Esophagus squamous epithelium (tissue), 5 donors: Measurements from ENCODE around the gene RNF19B. TPM values are rescaled to one million over a fixed set of nuclear protein-coding genes. Genes with fewer than 3 reads are reported as not detected.
A peak's percentile ranks its signal among the peaks of the same experiment; 100 is the strongest.

Experiments used
- DNase-seq: peaks from one replicate; lab custom pipeline; 2025; lab: John Stamatoyannopoulos, UW
- H3K27ac ChIP-seq, 4 donors: fragments of 200-600 bp; sonication (generic); one replicate each; pipeline ENCODE4 v1.5.1; 2016 to 2019; ENCODE audit warnings: mild to moderate bottlenecking in 1 of 4
- H3K27me3 ChIP-seq, 4 donors: fragments of 200-600 bp; sonication (generic); 1 replicate in 3 of 4; 2 replicates in 1 of 4; pipeline versions ENCODE4 v1.5.1 to v1.6.0; 2017 to 2021; ENCODE audit warnings: antibody characterized with exemption in 1 of 4
- H3K36me3 ChIP-seq, 3 donors: fragments of 200-600 bp; sonication (generic); one replicate each; pipeline ENCODE4 v1.5.1; 2016 to 2019
- H3K4me1 ChIP-seq, 3 donors: fragments of 200-600 bp; sonication (generic); one replicate each; pipeline ENCODE4 v1.5.1; 2017 to 2019
- H3K4me3 ChIP-seq, 4 donors: fragments of 200-600 bp; sonication (generic); 1 replicate in 3 of 4; 2 replicates in 1 of 4; pipeline ENCODE4 v1.5.1; 2016 to 2019; ENCODE audit warnings: mild to moderate bottlenecking in 2 of 4, moderate library complexity in 1 of 4
- H3K9me3 ChIP-seq, 3 donors: fragments of 200-600 bp; sonication (generic); one replicate each; pipeline ENCODE4 v1.5.1; 2016 to 2019
- POLR2A ChIP-seq, 4 donors: fragments of 450-650 bp; IDR thresholded peaks; one replicate each; pipeline ENCODE4 v1.6.1; 2017; ENCODE audit warnings: antibody characterized with exemption in 4 of 4, mild to moderate bottlenecking in 4 of 4, moderate library complexity in 3 of 4
- WGBS, 2 donors: methylation state at CpG; one replicate each; pipeline ENCODE4 v1.1.5; 2018; 5-methylcytosine and 5-hydroxymethylcytosine counted together
- intact Hi-C: fragments of 100-400 bp; cut with DNase I; formaldehyde crosslinking; loops from one replicate; pipeline ENCODE4 v1.15.0; 2022
- total RNA-seq, 4 donors: library from RNA; depleted of rRNA; stranded (reverse); fragments of >200 nt; gene quantifications; one replicate each; pipeline ENCODE4 v1.1.0, GENCODE V29; 2016
- TF ChIP-seq, protein P1 (sequence below), 6 experiments: fragments of 450-650 bp in 4 of 6; fragments of 200-600 bp in 2 of 6; sonication (generic) in 2 of 6; IDR thresholded peaks; one replicate each; pipeline ENCODE4 v1.5.1; 2016 to 2019; ENCODE audit warnings: antibody characterized with exemption in 6 of 6, mild to moderate bottlenecking in 4 of 6, moderate library complexity in 4 of 6
- donor health status: DM: yes; HTN: yes; CAD: no.

The RNF19B gene
- total RNA-seq, 4 donors from 2014 or later, result 24.2 to 61.6 (median 46.4) TPM

DNA sequence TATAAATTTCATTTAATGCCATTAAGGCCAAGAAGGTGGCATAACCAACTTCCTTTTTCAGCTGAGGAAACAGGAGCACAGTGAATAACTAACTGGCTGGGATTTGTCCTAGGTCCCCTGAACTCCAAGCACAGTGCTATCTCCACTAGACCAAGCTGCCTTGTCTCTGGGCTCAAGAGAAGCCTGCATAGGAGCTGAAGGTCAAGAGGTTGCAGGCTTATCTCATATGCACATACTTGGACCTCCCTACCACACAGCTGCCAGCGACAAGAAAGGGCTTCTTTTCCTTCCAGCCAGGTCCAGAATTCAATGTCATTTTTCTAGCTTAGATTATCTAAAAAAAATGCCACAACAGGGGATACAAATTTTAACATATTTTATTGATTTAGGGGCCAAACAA, 45.0 kb upstream of the RNF19B start:
- WGBS, 2 donors, result 71 to 92% methylated on average over 1 of the region's 1 CpG
- intact Hi-C loops, result loop anchor here (10.0 kb wide), 1 partner anchor 75 kb away; no protein-coding TSS in a partner anchor
- no peaks in the 10 kb centered on the region for H3K27me3 ChIP-seq
- no peaks in the 10 kb centered on the region for H3K9me3 ChIP-seq
- peaks cover 6 to 59% (median 8%) of the 10 kb centered on the region in 3 donors for H3K36me3 ChIP-seq
- H3K4me1 ChIP-seq, result peaks cover 35 to 97% (median 59%) of the 10 kb centered on the region in 3 donors
- TF ChIP-seq POLR2A (IDR thresholded peaks at IDR 0.05), result no peak
- TF ChIP-seq, protein P1, sequence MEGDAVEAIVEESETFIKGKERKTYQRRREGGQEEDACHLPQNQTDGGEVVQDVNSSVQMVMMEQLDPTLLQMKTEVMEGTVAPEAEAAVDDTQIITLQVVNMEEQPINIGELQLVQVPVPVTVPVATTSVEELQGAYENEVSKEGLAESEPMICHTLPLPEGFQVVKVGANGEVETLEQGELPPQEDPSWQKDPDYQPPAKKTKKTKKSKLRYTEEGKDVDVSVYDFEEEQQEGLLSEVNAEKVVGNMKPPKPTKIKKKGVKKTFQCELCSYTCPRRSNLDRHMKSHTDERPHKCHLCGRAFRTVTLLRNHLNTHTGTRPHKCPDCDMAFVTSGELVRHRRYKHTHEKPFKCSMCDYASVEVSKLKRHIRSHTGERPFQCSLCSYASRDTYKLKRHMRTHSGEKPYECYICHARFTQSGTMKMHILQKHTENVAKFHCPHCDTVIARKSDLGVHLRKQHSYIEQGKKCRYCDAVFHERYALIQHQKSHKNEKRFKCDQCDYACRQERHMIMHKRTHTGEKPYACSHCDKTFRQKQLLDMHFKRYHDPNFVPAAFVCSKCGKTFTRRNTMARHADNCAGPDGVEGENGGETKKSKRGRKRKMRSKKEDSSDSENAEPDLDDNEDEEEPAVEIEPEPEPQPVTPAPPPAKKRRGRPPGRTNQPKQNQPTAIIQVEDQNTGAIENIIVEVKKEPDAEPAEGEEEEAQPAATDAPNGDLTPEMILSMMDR (IDR thresholded peaks at IDR 0.05), result no peak
- H3K27ac ChIP-seq, result peak overlapping the region in 3 of 4 donors; percentile 47 to 68 (median 61)
- no peak overlapping the region for H3K4me3 ChIP-seq
- DNase-seq, result no peak

DNA sequence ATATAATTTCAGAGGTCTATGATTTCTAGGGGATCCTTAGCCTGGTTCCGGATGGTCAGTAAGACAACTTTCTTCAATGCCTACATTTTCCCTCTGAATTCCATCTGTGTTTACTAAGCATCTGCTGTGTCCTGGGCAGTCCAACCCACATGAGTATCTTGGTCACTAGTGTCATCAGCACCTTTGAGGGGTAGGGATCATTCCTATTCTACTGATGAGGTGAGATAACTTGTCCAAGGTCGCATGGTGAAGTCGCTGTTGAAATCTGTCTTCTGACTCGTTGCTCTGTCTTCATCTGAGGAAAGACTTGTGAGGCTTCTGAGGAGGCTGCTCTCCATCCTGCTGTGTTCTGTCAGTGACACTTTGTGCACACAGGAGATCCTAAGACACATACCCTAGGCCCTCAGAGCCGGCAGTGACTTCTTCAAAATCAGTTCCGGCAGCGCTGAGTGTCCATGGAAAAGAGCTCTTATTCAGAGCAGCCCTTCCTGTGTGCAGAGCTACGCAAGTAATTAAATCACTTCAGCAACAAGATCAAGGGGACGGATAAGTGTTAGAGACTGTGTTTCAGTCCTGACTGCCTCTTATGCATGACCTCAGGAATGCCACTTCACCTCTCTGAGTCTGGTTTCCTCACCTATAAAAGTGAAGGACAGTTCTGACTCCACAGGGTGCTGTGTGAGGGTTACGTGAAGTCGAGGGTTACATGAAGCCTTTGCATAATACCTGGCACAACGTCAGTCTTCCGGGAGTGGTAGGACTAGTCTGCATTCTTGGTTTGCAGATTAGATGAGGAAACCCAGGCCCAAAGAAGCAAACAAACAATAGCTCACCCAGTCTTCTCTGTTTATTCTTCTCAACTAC, 43.7 kb upstream of the RNF19B start:
- Histone ChIP-seq H3K4me1 (peaks cover 38 to 90% (median 53%) of the 10 kb centered on the region in 3 donors), H3K36me3 (peaks cover 3 to 46% (median 4%) of the 10 kb centered on the region in 3 donors), H3K27me3 (no peaks in the 10 kb centered on the region), H3K27ac (peak overlapping the region; percentile 54 to 70 (median 62)), H3K4me3 (no peak overlapping the region), H3K9me3 (no peaks in the 10 kb centered on the region)
- no peak for TF ChIP-seq POLR2A (IDR thresholded peaks at IDR 0.05)
- TF ChIP-seq, protein P1 (IDR thresholded peaks at IDR 0.05), result no peak
- DNase-seq, result no peak
- WGBS, 2 donors, result 63 to 67% methylated on average over 6 to 11 of the region's 13 CpGs
- intact Hi-C loops, result loop anchor here (10.0 kb wide), 1 partner anchor 73 kb away; no protein-coding TSS in a partner anchor

DNA sequence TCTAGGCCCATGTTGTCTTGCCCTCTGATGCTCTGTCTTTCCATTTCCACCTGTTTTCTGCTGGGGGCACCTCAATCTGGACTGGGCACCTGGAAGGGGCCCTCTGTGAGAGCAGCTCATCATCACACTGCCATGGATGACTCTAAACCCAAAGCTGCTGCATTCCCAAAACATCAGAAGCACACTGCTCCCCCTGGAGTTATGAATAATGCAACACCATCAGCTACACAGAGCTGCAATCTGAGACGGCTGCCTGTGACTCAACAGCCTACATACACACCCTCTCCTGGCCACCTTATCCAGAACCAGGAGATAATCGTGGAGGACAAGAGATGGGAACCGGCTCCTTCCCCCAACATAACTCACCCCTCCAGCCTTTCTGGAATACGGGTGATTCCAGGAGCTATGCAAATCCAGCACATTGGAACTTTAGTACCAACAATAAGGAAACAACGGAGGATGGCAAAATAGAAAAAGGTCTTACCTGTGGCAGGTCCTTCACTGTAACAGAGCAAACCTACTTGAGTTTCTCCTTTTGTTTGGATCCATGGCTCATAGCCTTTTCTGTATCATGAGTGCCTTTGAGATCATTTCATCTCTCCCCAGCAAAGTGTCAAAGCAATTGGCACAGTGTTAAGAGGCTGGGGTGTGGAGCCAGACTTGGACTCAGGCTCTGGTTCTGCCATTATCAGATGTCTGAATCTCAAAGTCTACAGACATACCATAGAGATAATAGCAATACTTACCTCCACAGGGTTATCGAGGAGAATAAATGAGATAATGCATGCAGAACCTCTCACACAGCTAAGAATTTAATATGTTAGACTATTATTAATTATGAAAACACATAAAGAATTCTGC, 42.8 kb upstream of the RNF19B start:
- intact Hi-C loops, result loop anchor here (10.0 kb wide), 1 partner anchor 73 kb away; no protein-coding TSS in a partner anchor
- no peak for DNase-seq
- H3K4me1 ChIP-seq, result peaks cover 39 to 83% (median 48%) of the 10 kb centered on the region in 3 donors

DNA sequence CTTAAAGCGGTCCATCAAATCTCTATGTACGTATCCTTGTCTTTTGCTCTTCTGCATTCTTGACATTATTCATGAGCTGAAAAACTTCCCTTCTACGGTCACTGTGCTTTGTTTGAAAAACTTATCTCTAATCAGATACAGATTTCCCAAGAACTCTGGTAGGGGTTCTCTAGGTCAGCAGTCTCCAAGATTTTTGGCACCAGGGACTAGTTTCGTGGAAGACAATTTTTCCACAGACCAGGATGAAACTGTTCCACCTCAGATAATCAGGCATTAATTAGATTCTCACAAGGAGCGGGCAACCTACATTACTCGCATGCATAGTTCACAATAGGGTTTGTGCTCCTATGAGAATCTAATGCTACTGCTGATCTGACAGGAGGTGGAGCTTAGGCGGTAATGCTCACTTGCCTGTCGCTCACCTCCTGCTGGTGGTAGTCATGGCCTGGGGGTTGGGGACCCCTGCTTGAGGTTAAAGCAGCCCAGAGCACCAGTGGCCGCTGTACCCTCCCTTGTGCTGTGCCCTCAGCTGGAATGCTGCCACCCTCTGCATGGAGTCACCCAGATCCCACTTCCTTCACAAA, 41.3 kb upstream of the RNF19B start:
- Histone ChIP-seq H3K9me3 (no peaks in the 10 kb centered on the region), H3K4me1 (peaks cover 33 to 68% (median 33%) of the 10 kb centered on the region in 3 donors), H3K4me3 (no peak overlapping the region), H3K27ac (peak overlapping the region in 2 of 4 donors; percentile 67 to 68), H3K27me3 (no peaks in the 10 kb centered on the region), H3K36me3 (peaks cover 0 to 25% (median 0%) of the 10 kb centered on the region in 3 donors)
- intact Hi-C loops, result loop anchor here (10.0 kb wide), 1 partner anchor 71 kb away; no protein-coding TSS in a partner anchor
- no peak for DNase-seq
- TF ChIP-seq, protein P1 (IDR thresholded peaks at IDR 0.05), result no peak
- no peak for TF ChIP-seq POLR2A (IDR thresholded peaks at IDR 0.05)
- 72 to 88% methylated on average over 7 to 9 of the region's 9 CpGs for WGBS, 2 donors

More for the DNA sequence above, 42.8 kb upstream of the RNF19B start:
- Histone ChIP-seq H3K9me3 (no peaks in the 10 kb centered on the region), H3K27ac (peak overlapping the region; percentile 49 to 68 (median 55)), H3K27me3 (no peaks in the 10 kb centered on the region), H3K4me3 (no peak overlapping the region), H3K36me3 (peaks cover 0 to 37% (median 0%) of the 10 kb centered on the region in 3 donors)
- TF ChIP-seq, protein P1 (IDR thresholded peaks at IDR 0.05), result peak in 5 of 6 experiments; percentile 46 to 74 (median 59)
- no peak for TF ChIP-seq POLR2A (IDR thresholded peaks at IDR 0.05)
- 34 to 44% methylated on average over 5 to 6 of the region's 6 CpGs for WGBS, 2 donors
